Erythroblast (primary cell): Measurements from ENCODE around the gene TMEM106A.
"Not testable (repeated sequence)": the region's sequence is repeated elsewhere in the genome, so short reads cannot be mapped to it uniquely, and the experiment has no call there.

Experiments
- DNase-seq, 2 experiments: peaks; one replicate each; lab custom pipeline; 2025; lab: John Stamatoyannopoulos, UW
- GATA1 ChIP-seq: IDR thresholded peaks from 2 replicates; pipeline ENCODE4 v1.6.1; 2011; ENCODE audit warnings: low read depth, mild to moderate bottlenecking, control low read depth, low read length, moderate library complexity
- POLR2A ChIP-seq: IDR thresholded peaks from 2 replicates; pipeline ENCODE4 v1.6.1; 2011; ENCODE audit warnings: mild to moderate bottlenecking, low read length

The TMEM106A gene

GRCh38 chr17:43211480-43212402, at the start of gene TMEM106A:
Gene TMEM106A (plus strand): TSS chr17:43211875. CDS start chr17:43213042, 1,167 bp downstream.
- peak; percentile 81 to 87 for DNase-seq
- no peak for TF ChIP-seq GATA1
- TF ChIP-seq POLR2A: peak; percentile 65

GRCh38 chr17:43165971-43166370, 45.7 kb upstream of the TMEM106A start:
- not testable (repeated sequence) for DNase-seq

GRCh38 chr17:43169561-43170139, 42.0 kb upstream of the TMEM106A start:
- DNase-seq: peak; percentile 72 to 74
- TF ChIP-seq POLR2A (no peak), GATA1 (no peak)

- peak; percentile 96 for DNase-seq
- TF ChIP-seq GATA1 (no peak), POLR2A (no peak)
These were observed 41.4 kb upstream of the TMEM106A start for GRCh38 chr17:43170140-43170765.

- TF ChIP-seq GATA1 (no peak), POLR2A (peak; percentile 92)
- DNase-seq: peak; percentile 99
These were observed 40.7 kb upstream of the TMEM106A start, which contains the start of gene NBR1 for GRCh38 chr17:43170766-43171585. Gene NBR1 (plus strand): TSS chr17:43171214. CDS start chr17:43175800, 4,586 bp downstream.

GRCh38 chr17:43171586-43172487, 39.8 kb upstream of the TMEM106A start:
- peak; percentile 56 to 74 for DNase-seq
- TF ChIP-seq GATA1 (no peak), POLR2A (no peak)

- no peak for TF ChIP-seq GATA1
- no peak for TF ChIP-seq POLR2A
- no peak for DNase-seq
These were observed 36.2 kb upstream of the TMEM106A start for GRCh38 chr17:43175213-43176118.

GRCh38 chr17:43176119-43176570, 35.5 kb upstream of the TMEM106A start:
- DNase-seq: no peak
- TF ChIP-seq POLR2A: no peak
- no peak for TF ChIP-seq GATA1

GRCh38 chr17:43183921-43184320, 27.8 kb upstream of the TMEM106A start:
- TF ChIP-seq GATA1 (no peak), POLR2A (no peak)
- no peak for DNase-seq

GRCh38 chr17:43186656-43187055, 25.0 kb upstream of the TMEM106A start:
- not testable (repeated sequence) for DNase-seq

- TF ChIP-seq POLR2A: no peak
- TF ChIP-seq GATA1: no peak
- no peak for DNase-seq
These were observed 18.4 kb upstream of the TMEM106A start for GRCh38 chr17:43193251-43193650.
